Measurements from ENCODE around the gene LGALSL. TPM values are rescaled to one million over a fixed set of nuclear protein-coding genes. Genes with fewer than 3 reads are reported as not detected.

The LGALSL gene
- polyA plus RNA-seq, 1 donor (not counting 4 experiments of a cell fraction or from before 2014, with no cell fraction given): 55.4 TPM

GRCh38 chr2:64491426-64491825 is 37.5 kb downstream of the LGALSL start:
- TF ChIP-seq, protein P1, sequence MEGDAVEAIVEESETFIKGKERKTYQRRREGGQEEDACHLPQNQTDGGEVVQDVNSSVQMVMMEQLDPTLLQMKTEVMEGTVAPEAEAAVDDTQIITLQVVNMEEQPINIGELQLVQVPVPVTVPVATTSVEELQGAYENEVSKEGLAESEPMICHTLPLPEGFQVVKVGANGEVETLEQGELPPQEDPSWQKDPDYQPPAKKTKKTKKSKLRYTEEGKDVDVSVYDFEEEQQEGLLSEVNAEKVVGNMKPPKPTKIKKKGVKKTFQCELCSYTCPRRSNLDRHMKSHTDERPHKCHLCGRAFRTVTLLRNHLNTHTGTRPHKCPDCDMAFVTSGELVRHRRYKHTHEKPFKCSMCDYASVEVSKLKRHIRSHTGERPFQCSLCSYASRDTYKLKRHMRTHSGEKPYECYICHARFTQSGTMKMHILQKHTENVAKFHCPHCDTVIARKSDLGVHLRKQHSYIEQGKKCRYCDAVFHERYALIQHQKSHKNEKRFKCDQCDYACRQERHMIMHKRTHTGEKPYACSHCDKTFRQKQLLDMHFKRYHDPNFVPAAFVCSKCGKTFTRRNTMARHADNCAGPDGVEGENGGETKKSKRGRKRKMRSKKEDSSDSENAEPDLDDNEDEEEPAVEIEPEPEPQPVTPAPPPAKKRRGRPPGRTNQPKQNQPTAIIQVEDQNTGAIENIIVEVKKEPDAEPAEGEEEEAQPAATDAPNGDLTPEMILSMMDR (optimal IDR thresholded peaks at IDR 0.05 in 1 of 3, IDR thresholded peaks at IDR 0.05 in 1 of 3, conservative IDR thresholded peaks at IDR 0.05 in 1 of 3; ENCODE audit: extremely low read depth in 1 of 3, insufficient read depth in 2 of 3, low read length in 3 of 3): no peak
- TF ChIP-seq EZH2 (IDR thresholded peaks at IDR 0.05; ENCODE audit: low read length): no peak
- H3K4me1 ChIP-seq (ENCODE audit: control insufficient read depth, extremely low read depth, insufficient read depth, low read length): peaks cover 9% of the 10 kb centered on the region
- FAIRE-seq (no peak), DNase-seq (ENCODE audit: low read depth, low spot score) (no peak)
- H3K9ac ChIP-seq (ENCODE audit: control insufficient read depth, extremely low read depth, insufficient read depth, low read length): no peak overlapping the region
- H2AFZ ChIP-seq (ENCODE audit: control insufficient read depth, low read length): no peak overlapping the region
- no peaks in the 10 kb centered on the region for H3K79me2 ChIP-seq (ENCODE audit: control insufficient read depth, insufficient read depth, low read length)
- H4K20me1 ChIP-seq (ENCODE audit: control insufficient read depth, extremely low read depth, insufficient read depth, low read length): no peaks in the 10 kb centered on the region
- no peaks in the 10 kb centered on the region for H3K36me3 ChIP-seq (ENCODE audit: control insufficient read depth in 2 of 2, extremely low read depth in 1 of 2, insufficient read depth in 2 of 2, low read length in 2 of 2)
- H3K27me3 ChIP-seq (ENCODE audit: control insufficient read depth, extremely low read depth, insufficient read depth, low read length): no peaks in the 10 kb centered on the region
- H3K9me1 ChIP-seq (ENCODE audit: control insufficient read depth, extremely low read depth, insufficient read depth, low read length): no peaks in the 10 kb centered on the region
- no peak overlapping the region for H3K27ac ChIP-seq (ENCODE audit: control insufficient read depth, insufficient read depth, low read length)
- dilution Hi-C loops (cut with MboI; ENCODE audit: extremely low pct_ligation_motif_present, low sequenced_read_pairs): no loop called here
- no peaks in the 10 kb centered on the region for H3K9me3 ChIP-seq (ENCODE audit: control insufficient read depth, low read depth, low read length)
- no peak overlapping the region for H3K4me2 ChIP-seq (ENCODE audit: control insufficient read depth, extremely low read depth, insufficient read depth, low read depth, low read length)
- no peak overlapping the region for H3K4me3 ChIP-seq (ENCODE audit: control insufficient read depth in 2 of 3, extremely low read depth in 1 of 3, insufficient read depth in 2 of 3, low read depth in 1 of 3, low read length in 3 of 3)

DNA sequence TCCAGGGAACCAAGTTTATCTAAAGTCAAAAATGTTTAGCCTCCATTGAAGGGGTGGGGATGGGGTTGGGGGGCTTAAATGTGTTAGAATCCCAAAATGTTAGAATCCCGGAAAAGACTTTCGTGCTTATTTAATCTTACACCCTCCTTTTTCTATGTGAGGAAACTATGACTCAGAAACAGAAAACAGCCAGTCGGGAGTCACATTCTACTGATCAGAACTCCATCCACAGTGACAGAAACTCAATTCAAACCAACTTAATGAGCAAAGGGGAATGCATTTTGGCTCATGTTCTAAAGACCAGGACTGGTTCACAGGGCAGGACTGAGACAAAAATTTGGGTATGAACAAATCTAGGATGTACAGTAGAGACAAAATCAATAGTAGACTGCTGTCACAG is 38.3 kb downstream of the LGALSL start:
- no peak for DNase-seq (ENCODE audit: low read depth, low spot score)
- H2AFZ ChIP-seq (ENCODE audit: control insufficient read depth, low read length): no peak overlapping the region
- FAIRE-seq: no peak
- peaks cover under 1% of the 10 kb centered on the region for H3K4me1 ChIP-seq (ENCODE audit: control insufficient read depth, extremely low read depth, insufficient read depth, low read length)
- H3K9me1 ChIP-seq (ENCODE audit: control insufficient read depth, extremely low read depth, insufficient read depth, low read length): no peaks in the 10 kb centered on the region
- H4K20me1 ChIP-seq (ENCODE audit: control insufficient read depth, extremely low read depth, insufficient read depth, low read length): no peaks in the 10 kb centered on the region
- H3K9ac ChIP-seq (ENCODE audit: control insufficient read depth, extremely low read depth, insufficient read depth, low read length): no peak overlapping the region
- no peaks in the 10 kb centered on the region for H3K79me2 ChIP-seq (ENCODE audit: control insufficient read depth, insufficient read depth, low read length)
- H3K4me2 ChIP-seq (ENCODE audit: control insufficient read depth, extremely low read depth, insufficient read depth, low read depth, low read length): no peak overlapping the region
- H3K9me3 ChIP-seq (ENCODE audit: control insufficient read depth, low read depth, low read length): no peaks in the 10 kb centered on the region
- TF ChIP-seq, protein P1 (optimal IDR thresholded peaks at IDR 0.05 in 1 of 3, IDR thresholded peaks at IDR 0.05 in 1 of 3, conservative IDR thresholded peaks at IDR 0.05 in 1 of 3; ENCODE audit: extremely low read depth in 1 of 3, insufficient read depth in 2 of 3, low read length in 3 of 3): no peak
- TF ChIP-seq EZH2 (IDR thresholded peaks at IDR 0.05; ENCODE audit: low read length): no peak
- no peaks in the 10 kb centered on the region for H3K36me3 ChIP-seq (ENCODE audit: control insufficient read depth in 2 of 2, extremely low read depth in 1 of 2, insufficient read depth in 2 of 2, low read length in 2 of 2)
- H3K27me3 ChIP-seq (ENCODE audit: control insufficient read depth, extremely low read depth, insufficient read depth, low read length): no peaks in the 10 kb centered on the region
- no peak overlapping the region for H3K27ac ChIP-seq (ENCODE audit: control insufficient read depth, insufficient read depth, low read length)
- no peak overlapping the region for H3K4me3 ChIP-seq (ENCODE audit: control insufficient read depth in 2 of 3, extremely low read depth in 1 of 3, insufficient read depth in 2 of 3, low read depth in 1 of 3, low read length in 3 of 3)
- dilution Hi-C loops (cut with MboI; ENCODE audit: extremely low pct_ligation_motif_present, low sequenced_read_pairs): no loop called here
